GM21825 (cell line): ENCODE data around the gene NCAPD2.
"Not testable (repeated sequence)": the region's sequence is repeated elsewhere in the genome, so short reads cannot be mapped to it uniquely, and the experiment has no call there.

Experiments used
- ATAC-seq: cut with Tn5 transposase; IDR thresholded peaks from one replicate; pipeline ENCODE4 v1.9.1; 2021; ENCODE audit warnings: mild to moderate bottlenecking, moderate library complexity; ENCODE audit not compliant: unreplicated experiment

The NCAPD2 gene

GRCh38 chr12:6464531-6464930 is 29.4 kb upstream of the NCAPD2 start:
- ATAC-seq, result no peak

- ATAC-seq, result no peak
These were observed 28.3 kb upstream of the NCAPD2 start for GRCh38 chr12:6465467-6466183.

GRCh38 chr12:6466184-6466573 is 27.7 kb upstream of the NCAPD2 start:
- ATAC-seq, result no peak

- not testable (repeated sequence) for ATAC-seq
These were observed 27.2 kb upstream of the NCAPD2 start for GRCh38 chr12:6466751-6467150.

GRCh38 chr12:6467571-6468282 is 26.2 kb upstream of the NCAPD2 start:
- ATAC-seq, result not testable (repeated sequence)

GRCh38 chr12:6468283-6468575 is 25.7 kb upstream of the NCAPD2 start:
- no peak for ATAC-seq

GRCh38 chr12:6469092-6469491 is 24.8 kb upstream of the NCAPD2 start:
- ATAC-seq, result no peak

- ATAC-seq, result no peak
These were observed 24.1 kb upstream of the NCAPD2 start for GRCh38 chr12:6469609-6470374.

GRCh38 chr12:6470375-6471163 is 23.3 kb upstream of the NCAPD2 start, which contains the start of gene VAMP1:
TSS of gene VAMP1 (minus strand) at chr12:6470677. CDS start at chr12:6470531, 146 bp downstream.
- peak; percentile 84 for ATAC-seq

- no peak for ATAC-seq
These were observed 21.9 kb upstream of the NCAPD2 start for GRCh38 chr12:6471989-6472360.

- ATAC-seq, result no peak
These were observed 21.4 kb upstream of the NCAPD2 start for GRCh38 chr12:6472491-6472890.

- ATAC-seq, result not testable (repeated sequence)
These were observed 18.5 kb upstream of the NCAPD2 start for GRCh38 chr12:6475233-6475975.

GRCh38 chr12:6476489-6476888 is 17.4 kb upstream of the NCAPD2 start:
- no peak for ATAC-seq

GRCh38 chr12:6477601-6478377 is 16.1 kb upstream of the NCAPD2 start:
- ATAC-seq, result not testable (repeated sequence)

- no peak for ATAC-seq
These were observed 15.5 kb upstream of the NCAPD2 start for GRCh38 chr12:6478416-6478815.

GRCh38 chr12:6488240-6488639 is 5.7 kb upstream of the NCAPD2 start:
- no peak for ATAC-seq

GRCh38 chr12:6489449-6489848 is 4.5 kb upstream of the NCAPD2 start:
- no peak for ATAC-seq

- ATAC-seq, result not testable (repeated sequence)
These were observed 3.2 kb upstream of the NCAPD2 start for GRCh38 chr12:6490673-6491072.

GRCh38 chr12:6492838-6493496 is 935 bp upstream of the NCAPD2 start, which contains the start of gene MRPL51:
TSS of gene MRPL51 (minus strand) at chr12:6493262. CDS start at chr12:6493136, 126 bp downstream.
- ATAC-seq, result peak; percentile 60
